ENCODE data around the gene BIN1. TPM values are rescaled to one million over a fixed set of nuclear protein-coding genes. Genes with fewer than 3 reads are reported as not detected.

BIN1 gene
- total RNA-seq, 2 experiments from 2014 or later = 1.5 to 14.1 TPM

DNA sequence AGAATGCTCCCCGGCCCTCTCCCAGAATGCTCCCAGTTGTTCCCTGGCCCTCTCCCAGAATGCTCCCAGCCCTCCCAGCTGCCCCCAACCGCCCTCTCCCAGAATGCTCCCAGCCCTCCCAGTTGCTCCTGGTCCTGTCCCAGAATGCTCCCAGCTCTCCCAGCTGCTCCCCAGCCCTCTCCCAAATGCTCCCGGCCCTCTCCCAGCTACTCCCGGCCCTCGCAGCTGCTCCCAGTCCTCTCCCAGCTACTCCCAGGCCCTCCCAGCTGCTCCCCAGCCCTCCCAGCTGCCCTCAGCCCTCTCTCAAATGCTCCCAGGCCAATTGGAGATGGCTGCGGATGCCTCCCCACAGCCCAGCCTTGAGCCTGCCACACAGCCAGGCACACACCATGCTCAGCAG lies 31.1 kb downstream of the BIN1 start:
- POLR2A ChIA-PET = interaction anchor here (0.6 to 1.0 kb wide), 2 partner anchors 10 to 98 kb away, joined by 3 to 4 read pairs; no protein-coding TSS in a partner anchor
- Histone ChIP-seq H4K20me1 (ENCODE audit: insufficient read depth, low read length) (no peaks in the 10 kb centered on the region), H3K9me3 (ENCODE audit: low read length) (no peaks in the 10 kb centered on the region), H3K4me2 (ENCODE audit: low read length) (no peak overlapping the region), H3K4me3 (ENCODE audit: low read depth, low read length, poor library complexity, severe bottlenecking) (no peak overlapping the region), H3K4me1 (ENCODE audit: insufficient read depth, low read length, poor library complexity, severe bottlenecking) (no peaks in the 10 kb centered on the region), H3K27ac (ENCODE audit: low read depth, low read length, poor library complexity, severe bottlenecking) (no peak overlapping the region), H2AFZ (ENCODE audit: low read length) (no peak overlapping the region), H3K36me3 (ENCODE audit: insufficient read depth, low read length) (no peaks in the 10 kb centered on the region), H3K9me2 (ENCODE audit: insufficient read depth, low read length) (no peaks in the 10 kb centered on the region), H3K79me2 (ENCODE audit: insufficient read depth, low read depth, low read length) (no peaks in the 10 kb centered on the region)
- DNase-seq (ENCODE audit: low spot score) = no peak
- no peak for TF ChIP-seq EZH2phosphoT487 (IDR thresholded peaks at IDR 0.05; ENCODE audit: borderline replicate concordance, low read depth, low read length)
- TF ChIP-seq, protein P1, sequence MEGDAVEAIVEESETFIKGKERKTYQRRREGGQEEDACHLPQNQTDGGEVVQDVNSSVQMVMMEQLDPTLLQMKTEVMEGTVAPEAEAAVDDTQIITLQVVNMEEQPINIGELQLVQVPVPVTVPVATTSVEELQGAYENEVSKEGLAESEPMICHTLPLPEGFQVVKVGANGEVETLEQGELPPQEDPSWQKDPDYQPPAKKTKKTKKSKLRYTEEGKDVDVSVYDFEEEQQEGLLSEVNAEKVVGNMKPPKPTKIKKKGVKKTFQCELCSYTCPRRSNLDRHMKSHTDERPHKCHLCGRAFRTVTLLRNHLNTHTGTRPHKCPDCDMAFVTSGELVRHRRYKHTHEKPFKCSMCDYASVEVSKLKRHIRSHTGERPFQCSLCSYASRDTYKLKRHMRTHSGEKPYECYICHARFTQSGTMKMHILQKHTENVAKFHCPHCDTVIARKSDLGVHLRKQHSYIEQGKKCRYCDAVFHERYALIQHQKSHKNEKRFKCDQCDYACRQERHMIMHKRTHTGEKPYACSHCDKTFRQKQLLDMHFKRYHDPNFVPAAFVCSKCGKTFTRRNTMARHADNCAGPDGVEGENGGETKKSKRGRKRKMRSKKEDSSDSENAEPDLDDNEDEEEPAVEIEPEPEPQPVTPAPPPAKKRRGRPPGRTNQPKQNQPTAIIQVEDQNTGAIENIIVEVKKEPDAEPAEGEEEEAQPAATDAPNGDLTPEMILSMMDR (conservative IDR thresholded peaks at IDR 0.05; ENCODE audit: low read length) = no peak
- intact Hi-C loops (cut with micrococcal nuclease; ENCODE audit: unreplicated experiment) = no loop called here
- CTCF ChIA-PET (ENCODE audit: unreplicated experiment) = interaction anchor here (0.6 kb wide), 1 partner anchor 10 kb away, joined by 3 read pairs; no protein-coding TSS in a partner anchor
- BruUV-seq (replicated peaks) = no TSS peak

DNA sequence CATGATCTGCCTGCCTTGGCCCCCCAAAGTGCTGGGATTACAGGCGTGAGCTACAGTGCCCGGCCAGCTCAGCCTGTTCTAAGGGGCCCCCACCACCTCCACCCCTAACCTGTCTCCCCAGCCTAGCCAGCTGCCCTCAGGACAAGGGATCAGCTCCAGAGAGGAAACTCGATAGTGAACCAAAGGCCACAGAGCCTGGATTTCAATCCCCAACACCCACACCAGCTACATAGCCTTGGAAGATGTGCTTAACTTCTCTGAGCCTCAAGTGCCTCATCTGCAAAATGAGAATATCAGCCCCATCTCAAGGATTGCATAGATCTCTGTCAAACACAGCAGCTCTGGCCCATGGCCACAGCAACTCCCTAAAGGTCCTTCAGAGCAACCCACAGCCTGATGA lies 32.0 kb downstream of the BIN1 start:
- POLR2A ChIA-PET = interaction anchor here (0.6 to 1.0 kb wide), 2 partner anchors 50 to 90 kb away, joined by 3 to 4 read pairs; no protein-coding TSS in a partner anchor

DNA sequence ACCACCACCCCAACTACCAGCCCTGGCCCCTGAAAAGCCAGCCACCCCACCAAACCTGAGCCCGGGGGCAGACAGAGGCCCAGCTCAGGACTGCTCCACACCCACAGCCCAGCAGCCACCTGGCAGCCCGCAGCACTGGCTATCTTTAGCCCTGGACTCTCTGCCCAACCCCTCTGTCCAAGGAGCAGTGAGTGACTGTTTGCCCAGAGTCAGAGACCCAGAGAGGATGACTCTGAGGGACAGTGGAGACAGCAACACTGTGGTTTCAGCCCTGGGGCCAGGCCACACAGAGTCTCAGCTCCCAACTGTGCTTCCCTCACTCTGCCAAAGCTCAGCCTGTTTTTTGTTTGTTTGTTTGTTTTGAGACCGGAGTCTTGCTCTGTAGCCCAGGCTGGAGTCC lies 32.6 kb downstream of the BIN1 start:
- CTCF ChIA-PET (ENCODE audit: unreplicated experiment) = no interaction called here
- Histone ChIP-seq H3K27ac (ENCODE audit: low read depth, low read length, poor library complexity, severe bottlenecking) (no peak overlapping the region), H3K79me2 (ENCODE audit: insufficient read depth, low read depth, low read length) (no peaks in the 10 kb centered on the region), H3K9me2 (ENCODE audit: insufficient read depth, low read length) (no peaks in the 10 kb centered on the region), H3K9me3 (ENCODE audit: low read length) (no peaks in the 10 kb centered on the region), H4K20me1 (ENCODE audit: insufficient read depth, low read length) (no peaks in the 10 kb centered on the region), H3K36me3 (ENCODE audit: insufficient read depth, low read length) (no peaks in the 10 kb centered on the region), H3K4me2 (ENCODE audit: low read length) (no peak overlapping the region), H2AFZ (ENCODE audit: low read length) (no peak overlapping the region), H3K4me1 (ENCODE audit: insufficient read depth, low read length, poor library complexity, severe bottlenecking) (no peaks in the 10 kb centered on the region), H3K4me3 (ENCODE audit: low read depth, low read length, poor library complexity, severe bottlenecking) (no peak overlapping the region)
- DNase-seq (ENCODE audit: low spot score) = no peak
- intact Hi-C loops (cut with micrococcal nuclease; ENCODE audit: unreplicated experiment) = no loop called here
- no peak for TF ChIP-seq EZH2phosphoT487 (IDR thresholded peaks at IDR 0.05; ENCODE audit: borderline replicate concordance, low read depth, low read length)
- TF ChIP-seq, protein P1 (conservative IDR thresholded peaks at IDR 0.05; ENCODE audit: low read length) = no peak
- POLR2A ChIA-PET = interaction anchor here (0.6 to 1.0 kb wide), 2 partner anchors 91 to 935 kb away, joined by 3 read pairs; no protein-coding TSS in a partner anchor
- no TSS peak for BruUV-seq (replicated peaks)

More for the DNA sequence above, 32.0 kb downstream of the BIN1 start:
- no peak overlapping the region for H3K4me3 ChIP-seq (ENCODE audit: low read depth, low read length, poor library complexity, severe bottlenecking)
- H3K9me2 ChIP-seq (ENCODE audit: insufficient read depth, low read length) = no peaks in the 10 kb centered on the region
- H3K27ac ChIP-seq (ENCODE audit: low read depth, low read length, poor library complexity, severe bottlenecking) = no peak overlapping the region
- TF ChIP-seq, protein P1 (conservative IDR thresholded peaks at IDR 0.05; ENCODE audit: low read length) = no peak
- no peak for TF ChIP-seq EZH2phosphoT487 (IDR thresholded peaks at IDR 0.05; ENCODE audit: borderline replicate concordance, low read depth, low read length)
- BruUV-seq (replicated peaks) = no TSS peak
- H2AFZ ChIP-seq (ENCODE audit: low read length) = no peak overlapping the region
- no peak for DNase-seq (ENCODE audit: low spot score)
- intact Hi-C loops (cut with micrococcal nuclease; ENCODE audit: unreplicated experiment) = no loop called here
- H3K79me2 ChIP-seq (ENCODE audit: insufficient read depth, low read depth, low read length) = no peaks in the 10 kb centered on the region
- no peaks in the 10 kb centered on the region for H4K20me1 ChIP-seq (ENCODE audit: insufficient read depth, low read length)
- H3K9me3 ChIP-seq (ENCODE audit: low read length) = no peaks in the 10 kb centered on the region
- CTCF ChIA-PET (ENCODE audit: unreplicated experiment) = no interaction called here
- no peaks in the 10 kb centered on the region for H3K36me3 ChIP-seq (ENCODE audit: insufficient read depth, low read length)
- no peaks in the 10 kb centered on the region for H3K4me1 ChIP-seq (ENCODE audit: insufficient read depth, low read length, poor library complexity, severe bottlenecking)
- no peak overlapping the region for H3K4me2 ChIP-seq (ENCODE audit: low read length)
